Stimulated activated CD4-positive, alpha-beta T cell treated with anti-CD3 and anti-CD28 coated beads, Interleukin-2, amount 100 ng/mL, for 24 hours (primary cell): ENCODE data around the gene SIMC1.

Experiments used
- DNase-seq, 2 donors: peaks; one replicate each; pipeline ENCODE4 v3.0.0-alpha.2; 2020

SIMC1 gene

DNA sequence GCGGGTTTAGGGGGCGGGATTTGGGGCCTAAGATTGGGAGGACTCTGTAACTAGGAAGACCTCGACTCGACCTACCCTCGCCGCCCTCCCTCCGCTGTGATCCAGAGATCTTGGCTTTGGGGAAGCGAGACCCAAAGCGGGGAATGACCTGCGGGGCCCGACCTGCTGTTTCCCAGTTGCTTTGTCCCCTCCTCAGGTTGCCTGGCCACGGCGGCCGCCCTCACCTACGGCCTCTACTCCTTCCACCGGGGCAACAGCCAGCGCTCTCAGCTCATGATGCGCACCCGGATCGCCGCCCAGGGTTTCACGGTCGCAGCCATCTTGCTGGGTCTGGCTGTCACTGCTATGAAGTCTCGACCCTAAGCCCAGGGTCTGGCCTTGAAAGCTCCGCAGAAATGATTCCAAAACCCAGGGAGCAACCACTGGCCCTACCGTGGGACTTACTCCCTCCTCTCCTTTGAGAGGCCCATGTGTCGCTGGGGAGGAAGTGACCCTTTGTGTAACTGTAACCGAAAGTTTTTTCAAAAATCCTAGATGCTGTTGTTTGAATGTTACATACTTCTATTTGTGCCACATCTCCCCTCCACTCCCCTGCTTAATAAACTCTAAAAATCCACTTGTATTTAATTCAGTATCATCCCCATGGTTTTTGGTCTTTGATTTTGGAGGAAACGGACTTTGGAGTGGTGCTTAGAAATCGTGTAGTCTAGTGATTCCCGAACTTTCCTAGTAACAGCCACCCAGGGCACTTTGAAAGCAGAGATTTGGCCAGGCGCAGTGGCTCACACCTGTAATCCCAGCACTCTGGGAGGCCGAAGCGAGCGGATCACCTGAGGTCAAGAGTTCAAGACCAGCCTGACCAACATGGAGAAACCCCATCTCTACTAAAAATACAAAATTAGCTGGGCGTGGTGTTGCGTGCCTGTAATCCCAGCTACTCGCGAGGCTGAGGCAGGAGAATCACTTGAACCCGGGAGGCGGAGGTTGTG is 151.2 kb downstream of the SIMC1 start:
- no peak for DNase-seq

DNA sequence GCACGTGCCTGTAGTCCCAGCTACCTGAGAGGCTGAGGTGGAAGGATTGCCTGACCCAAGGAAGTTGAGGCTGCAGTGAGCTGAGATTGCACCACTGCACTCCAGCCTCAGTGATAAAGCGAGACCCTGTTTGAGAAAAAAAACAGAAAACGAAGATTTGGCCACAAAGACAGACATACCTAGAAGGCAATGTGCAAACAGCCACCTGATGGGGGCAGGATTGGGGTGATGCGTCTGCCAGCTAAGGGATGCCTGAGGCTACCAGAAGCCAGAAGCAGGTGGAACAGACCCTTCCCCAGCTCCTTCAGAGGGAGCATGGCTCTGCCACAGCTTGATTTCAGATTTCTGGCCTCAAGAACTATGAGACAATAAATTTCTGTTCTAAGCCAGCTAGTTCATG is 153.3 kb downstream of the SIMC1 start:
- DNase-seq, result no peak

DNA sequence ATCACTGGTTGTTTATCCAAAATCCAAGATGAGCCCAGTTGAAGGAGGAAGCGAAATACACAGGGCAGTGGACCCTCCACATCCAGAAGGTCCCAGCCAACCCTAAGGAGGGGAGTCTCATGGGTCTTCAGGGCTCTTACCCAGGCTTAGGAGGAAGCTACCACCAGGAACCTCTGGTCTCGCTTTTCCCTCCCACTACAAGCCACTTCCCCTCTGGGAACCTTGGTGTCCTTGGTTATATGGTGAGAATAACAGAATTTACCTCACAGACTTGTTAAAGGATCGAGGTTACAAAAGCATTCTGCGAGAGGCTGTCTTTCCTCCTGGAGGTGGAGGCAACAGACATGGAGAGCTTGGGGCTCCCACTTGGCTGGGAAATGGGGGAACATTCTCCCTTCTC is 153.8 kb downstream of the SIMC1 start:
- DNase-seq, result no peak

DNA sequence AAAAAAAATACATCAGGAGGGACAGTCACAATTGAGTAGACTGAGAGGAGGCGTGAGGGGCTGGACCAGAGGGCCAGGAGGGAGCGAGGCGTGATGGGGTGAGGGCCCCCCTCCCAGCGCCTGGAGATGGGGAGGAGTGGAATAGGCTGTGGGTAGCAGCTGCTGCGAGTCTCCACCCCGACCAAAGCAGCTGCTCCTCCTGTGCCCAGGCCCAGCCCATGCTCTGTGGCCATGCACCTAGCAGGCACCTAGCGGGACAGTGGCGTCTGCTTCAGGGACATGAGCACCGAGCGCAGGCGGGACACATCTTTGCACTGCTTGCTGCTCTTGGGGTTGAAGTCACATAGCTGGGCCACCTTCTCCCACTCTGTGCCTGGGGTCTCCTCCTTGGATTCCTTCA is 154.3 kb downstream of the SIMC1 start:
- no peak for DNase-seq

DNA sequence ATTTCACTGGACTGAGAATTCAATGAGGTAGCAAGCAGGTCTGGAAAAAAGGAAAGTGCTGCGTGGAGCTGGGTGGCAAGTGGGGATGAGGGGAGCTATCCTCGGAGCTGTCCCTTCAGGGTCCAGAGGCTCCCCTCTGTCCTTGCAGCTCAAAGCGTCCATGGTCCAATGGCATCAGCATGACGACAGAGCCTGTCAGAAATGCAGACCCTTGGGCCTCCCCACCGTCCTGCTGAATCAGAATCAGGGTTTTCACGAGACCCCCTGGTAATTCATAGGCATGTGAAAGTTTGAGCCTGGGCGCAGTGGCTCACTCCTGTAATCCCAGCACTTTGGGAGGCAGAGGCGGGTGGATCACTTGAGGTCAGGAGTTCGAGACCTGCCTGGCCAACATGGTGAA is 155.9 kb downstream of the SIMC1 start:
- DNase-seq, result no peak

DNA sequence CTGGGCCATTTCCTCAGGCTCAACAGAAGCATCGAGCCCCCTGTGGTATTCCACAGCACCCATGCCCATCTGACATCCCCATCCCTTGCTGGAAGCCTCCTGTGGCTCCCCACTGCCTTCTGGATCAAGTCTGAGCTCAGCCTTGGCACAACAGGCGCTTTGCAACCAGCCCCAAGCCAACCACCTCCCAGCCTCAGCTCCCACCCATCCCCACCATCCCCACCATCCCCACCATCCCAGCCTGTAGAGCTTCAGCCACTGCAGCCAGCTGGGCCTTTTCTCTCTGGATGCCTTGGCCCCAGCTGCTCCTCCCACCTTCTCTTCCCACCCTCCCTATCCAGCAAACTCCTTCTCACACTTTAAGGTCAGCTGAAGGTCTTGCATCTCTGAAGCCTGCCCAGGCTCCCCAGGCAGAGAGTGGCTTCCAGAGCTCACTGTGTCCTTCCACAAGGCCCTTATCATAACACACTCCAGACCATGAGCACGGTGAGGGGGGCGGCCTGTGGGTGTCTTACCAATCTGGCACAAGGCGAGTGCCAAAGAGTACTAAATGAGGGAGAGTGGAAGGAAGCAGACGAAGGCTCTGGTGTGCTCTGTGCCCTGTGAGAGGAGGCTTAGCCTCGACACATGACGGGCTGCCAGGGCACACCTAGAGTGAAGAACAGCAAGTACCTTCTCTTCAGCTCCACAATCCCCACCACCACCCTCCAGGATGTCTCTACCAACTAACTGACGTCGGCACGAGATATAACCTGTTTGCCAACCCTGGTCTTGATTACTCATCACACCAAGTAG is 156.9 kb downstream of the SIMC1 start:
- no peak for DNase-seq
